ENCODE data around the gene TK1. TPM values are rescaled to one million over a fixed set of nuclear protein-coding genes. Genes with fewer than 3 reads are reported as not detected.

TK1 gene
- total RNA-seq, 1 experiment from 2014 or later = 190 TPM

GRCh38 chr17:78151514-78152008, 35.3 kb downstream of the TK1 start:
- no peaks in the 10 kb centered on the region for H3K27me3 ChIP-seq (replicated peaks; ENCODE audit: control insufficient read depth, insufficient read depth, low read length)
- H3K4me3 ChIP-seq (ENCODE audit: low read depth, low read length) = no peak overlapping the region
- intact Hi-C loops (cut with micrococcal nuclease; ENCODE audit: unreplicated experiment) = loop anchor here (1.0 to 2.0 kb wide), 2 partner anchors 11 to 23 kb away; partner anchors contain the start of gene TMC6
- peaks cover 7% of the 10 kb centered on the region for H3K36me3 Mint-ChIP-seq (ENCODE audit: insufficient read depth, unreplicated experiment)
- H3K4me1 ChIP-seq = peaks cover 38% of the 10 kb centered on the region
- CTCF ChIA-PET = interaction anchor here (1.6 kb wide), 1 partner anchor 25 kb away, joined by 8 read pairs; no protein-coding TSS in a partner anchor
- BruUV-seq (replicated peaks) = no TSS peak
- H3K9me3 Mint-ChIP-seq (ENCODE audit: unreplicated experiment) = no peaks in the 10 kb centered on the region
- no peaks in the 10 kb centered on the region for H3K27me3 Mint-ChIP-seq (ENCODE audit: insufficient read depth, unreplicated experiment)
- H3K9me3 ChIP-seq = no peaks in the 10 kb centered on the region
- H3K4me1 Mint-ChIP-seq (ENCODE audit: low read depth, unreplicated experiment) = peaks cover 18% of the 10 kb centered on the region
- no peak for TF ChIP-seq CTCF (IDR thresholded peaks at IDR 0.05; ENCODE audit: insufficient read depth in 1 of 2, low read depth in 1 of 2, low read length in 1 of 2, severe bottlenecking in 1 of 2, unreplicated experiment in 1 of 2)
- no peaks in the 10 kb centered on the region for H3K36me3 ChIP-seq (ENCODE audit: control insufficient read depth, insufficient read depth, low read length)
- H3K27ac Mint-ChIP-seq (ENCODE audit: unreplicated experiment) = peak overlapping the region; percentile 91
- POLR2A ChIA-PET = interaction anchor here (0.6 to 1.0 kb wide), 2 partner anchors 10 to 35 kb away, joined by 4 to 11 read pairs; partner anchors contain the start of gene TK1
- peak; percentile 82 to 90 for DNase-seq
- peak overlapping the region; percentile 48 for H3K4me3 Mint-ChIP-seq (ENCODE audit: unreplicated experiment)

DNA sequence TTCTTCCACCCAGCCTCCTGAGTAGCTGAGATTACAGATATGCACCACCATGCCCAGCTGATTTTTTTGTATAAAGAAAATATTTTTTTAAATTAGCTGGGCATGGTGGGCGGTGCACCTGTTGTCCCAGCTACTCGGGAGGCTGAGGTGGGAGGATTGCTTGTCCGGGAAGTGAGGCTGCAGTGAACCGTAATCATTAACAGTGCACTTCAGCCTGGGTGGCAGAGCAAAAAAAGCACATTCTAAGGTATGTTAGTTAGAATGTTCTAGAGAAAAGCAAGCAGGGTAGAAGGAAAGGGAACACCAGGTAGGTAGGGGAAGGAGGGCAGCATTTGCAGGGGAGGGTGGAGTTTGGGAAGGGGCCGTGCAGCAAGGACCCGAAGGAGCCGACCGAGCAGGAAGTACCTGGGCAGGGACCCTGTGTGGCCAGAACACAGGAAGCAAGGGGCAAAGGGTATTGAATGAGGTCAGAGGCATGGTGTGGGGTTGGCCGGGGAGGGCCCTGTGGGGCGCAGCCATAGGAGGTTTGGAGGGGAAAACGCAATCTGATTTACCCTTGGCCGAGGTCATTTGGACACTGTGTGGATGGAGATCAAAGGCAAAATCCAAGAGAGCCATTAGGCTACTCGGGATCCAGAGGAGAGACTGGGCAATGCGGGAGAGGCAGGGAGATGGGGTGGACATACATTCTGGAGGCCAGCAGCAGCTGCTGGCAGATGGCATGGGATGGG, 38.4 kb downstream of the TK1 start:
- H3K4me3 ChIP-seq (ENCODE audit: low read depth, low read length) = no peak overlapping the region
- H3K4me1 ChIP-seq = peaks cover 61% of the 10 kb centered on the region
- no peaks in the 10 kb centered on the region for H3K9me3 ChIP-seq
- H3K36me3 Mint-ChIP-seq (ENCODE audit: insufficient read depth, unreplicated experiment) = no peaks in the 10 kb centered on the region
- no peaks in the 10 kb centered on the region for H3K27me3 ChIP-seq (replicated peaks; ENCODE audit: control insufficient read depth, insufficient read depth, low read length)
- no peaks in the 10 kb centered on the region for H3K36me3 ChIP-seq (ENCODE audit: control insufficient read depth, insufficient read depth, low read length)
- ChIA-PET POLR2A (interaction anchor here (0.6 kb wide), 1 partner anchor 45 kb away, joined by 3 read pairs; no protein-coding TSS in a partner anchor), CTCF (interaction anchor here (0.6 to 0.8 kb wide), 2 partner anchors 21 to 101 kb away, joined by 3 to 4 read pairs; no protein-coding TSS in a partner anchor)
- peak in 1 of 2 experiments; percentile 35 for DNase-seq
- H3K27me3 Mint-ChIP-seq (ENCODE audit: insufficient read depth, unreplicated experiment) = no peaks in the 10 kb centered on the region
- intact Hi-C loops (cut with micrococcal nuclease; ENCODE audit: unreplicated experiment) = no loop called here
- peaks cover 18% of the 10 kb centered on the region for H3K4me1 Mint-ChIP-seq (ENCODE audit: low read depth, unreplicated experiment)
- H3K27ac Mint-ChIP-seq (ENCODE audit: unreplicated experiment) = peak overlapping the region; percentile 51
- H3K9me3 Mint-ChIP-seq (ENCODE audit: unreplicated experiment) = no peaks in the 10 kb centered on the region
- BruUV-seq (replicated peaks) = no TSS peak
- H3K4me3 Mint-ChIP-seq (ENCODE audit: unreplicated experiment) = no peak overlapping the region
- TF ChIP-seq CTCF (IDR thresholded peaks at IDR 0.05; ENCODE audit: insufficient read depth in 1 of 2, low read depth in 1 of 2, low read length in 1 of 2, severe bottlenecking in 1 of 2, unreplicated experiment in 1 of 2) = no peak

DNA sequence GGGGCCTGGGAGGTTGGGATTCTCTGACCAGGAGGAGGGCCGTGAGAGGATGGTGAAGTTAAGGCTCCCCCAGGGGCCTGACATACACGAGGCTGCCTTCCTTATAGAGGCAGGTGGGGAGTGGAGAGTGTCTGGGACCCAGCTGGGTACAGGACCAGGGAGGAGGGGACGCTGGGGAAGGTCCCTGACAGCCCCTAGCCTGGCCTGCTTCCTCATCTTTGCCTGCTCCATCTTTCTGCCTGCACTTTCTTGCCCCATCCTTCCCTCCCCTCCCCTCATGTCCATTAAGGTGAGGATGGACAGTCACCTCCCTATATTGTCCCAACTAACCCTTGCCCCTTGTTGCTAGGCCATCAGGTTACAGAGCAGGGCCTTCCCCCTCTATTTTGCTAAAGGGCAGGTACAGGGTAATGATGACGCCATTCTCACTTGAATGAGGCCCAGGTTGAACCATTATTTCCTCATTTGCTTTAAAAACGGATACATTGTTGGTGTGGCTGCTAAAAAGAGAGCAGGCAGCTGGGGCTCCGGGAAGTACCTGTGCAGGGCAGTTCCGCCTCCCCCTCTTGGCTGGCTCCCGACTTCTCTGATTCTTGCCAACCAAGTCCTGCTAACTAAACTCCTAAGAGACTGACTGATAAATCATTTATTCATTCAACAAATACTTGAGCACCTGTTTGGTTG, 39.4 kb downstream of the TK1 start:
- DNase-seq = no peak
- BruUV-seq (replicated peaks) = no TSS peak
- CTCF ChIA-PET = no interaction called here
- H3K27ac Mint-ChIP-seq (ENCODE audit: unreplicated experiment) = no peak overlapping the region
- H3K9me3 Mint-ChIP-seq (ENCODE audit: unreplicated experiment) = no peaks in the 10 kb centered on the region
- Histone ChIP-seq H3K9me3 (no peaks in the 10 kb centered on the region), H3K27me3 (replicated peaks; ENCODE audit: control insufficient read depth, insufficient read depth, low read length) (no peaks in the 10 kb centered on the region), H3K4me1 (peaks cover 57% of the 10 kb centered on the region), H3K36me3 (ENCODE audit: control insufficient read depth, insufficient read depth, low read length) (no peaks in the 10 kb centered on the region), H3K4me3 (ENCODE audit: low read depth, low read length) (no peak overlapping the region)
- H3K27me3 Mint-ChIP-seq (ENCODE audit: insufficient read depth, unreplicated experiment) = no peaks in the 10 kb centered on the region
- no peak overlapping the region for H3K4me3 Mint-ChIP-seq (ENCODE audit: unreplicated experiment)
- no peaks in the 10 kb centered on the region for H3K36me3 Mint-ChIP-seq (ENCODE audit: insufficient read depth, unreplicated experiment)
- no peak for TF ChIP-seq CTCF (IDR thresholded peaks at IDR 0.05; ENCODE audit: insufficient read depth in 1 of 2, low read depth in 1 of 2, low read length in 1 of 2, severe bottlenecking in 1 of 2, unreplicated experiment in 1 of 2)
- POLR2A ChIA-PET = no interaction called here
- intact Hi-C loops (cut with micrococcal nuclease; ENCODE audit: unreplicated experiment) = no loop called here
- H3K4me1 Mint-ChIP-seq (ENCODE audit: low read depth, unreplicated experiment) = peaks cover 18% of the 10 kb centered on the region
